HEK293T (cell line): ENCODE measurements around the gene GUCY1A2.
"Not testable (repeated sequence)": the region's sequence is repeated elsewhere in the genome, so short reads cannot be mapped to it uniquely, and the experiment has no call there.

Source experiments
- CTCF ChIA-PET: fragments of 350-600 bp; formaldehyde crosslinking; extraction: SDS; loops from one replicate; lab custom pipeline; 2021; ENCODE audit warnings: antibody characterized with exemption, inconsistent platforms; lab: Yijun Ruan, JAX
- POLR2A ChIA-PET: fragments of 350-600 bp; formaldehyde crosslinking; extraction: SDS; loops from one replicate; lab custom pipeline; 2020; ENCODE audit warnings: antibody characterized with exemption, inconsistent platforms; lab: Yijun Ruan, JAX
- DNase-seq: peaks from one replicate; pipeline ENCODE4 v3.0.0; 2012; ENCODE audit warnings: mixed read lengths; ENCODE audit errors: extremely low spot score
- ARNT ChIP-seq: fragments of 450-650 bp; IDR thresholded peaks from 2 replicates; pipeline ENCODE4 v1.6.1; 2017; ENCODE audit warnings: mild to moderate bottlenecking
- BHLHE40 ChIP-seq: fragments of 450-650 bp; IDR thresholded peaks from 2 replicates; pipeline ENCODE4 v1.6.1; 2016; ENCODE audit warnings: mild to moderate bottlenecking, moderate library complexity, borderline replicate concordance
- CTBP1 ChIP-seq: fragments of 450-650 bp; IDR thresholded peaks from 2 replicates; pipeline ENCODE4 v1.6.1; 2016; ENCODE audit warnings: borderline replicate concordance
- ELF4 ChIP-seq: fragments of 450-650 bp; IDR thresholded peaks from 2 replicates; pipeline ENCODE4 v1.6.1; 2017; ENCODE audit warnings: antibody characterized with exemption
- FOXA1 ChIP-seq: fragments of 450-650 bp; IDR thresholded peaks from 2 replicates; pipeline ENCODE4 v1.6.1; 2016; ENCODE audit warnings: mild to moderate bottlenecking
- FOXK2 ChIP-seq: fragments of 450-650 bp; IDR thresholded peaks from 2 replicates; pipeline ENCODE4 v1.6.1; 2016; ENCODE audit warnings: mild to moderate bottlenecking
- FOXM1 ChIP-seq: fragments of 450-650 bp; IDR thresholded peaks from 2 replicates; pipeline ENCODE4 v1.6.1; 2017; ENCODE audit warnings: mild to moderate bottlenecking, borderline replicate concordance
- HDGF ChIP-seq: fragments of 450-650 bp; IDR thresholded peaks from 2 replicates; pipeline ENCODE4 v1.6.1; 2017; ENCODE audit warnings: antibody characterized with exemption, borderline replicate concordance
- L3MBTL2 ChIP-seq: fragments of 450-650 bp; conservative IDR thresholded peaks from 2 replicates; pipeline ENCODE4 v1.6.1; 2016; ENCODE audit warnings: mild to moderate bottlenecking
- LEF1 ChIP-seq: fragments of 450-650 bp; IDR thresholded peaks from 2 replicates; pipeline ENCODE4 v1.6.1; 2017; ENCODE audit warnings: mild to moderate bottlenecking, borderline replicate concordance
- NFRKB ChIP-seq: fragments of 450-650 bp; IDR thresholded peaks from 2 replicates; pipeline ENCODE4 v1.6.1; 2016; ENCODE audit warnings: mild to moderate bottlenecking, moderate library complexity
- SP1 ChIP-seq: fragments of 450-650 bp; IDR thresholded peaks from 2 replicates; pipeline ENCODE4 v1.6.1; 2017
- SUZ12 ChIP-seq: fragments of 450-650 bp; IDR thresholded peaks from 2 replicates; pipeline ENCODE4 v1.6.1; 2016; ENCODE audit warnings: mild to moderate bottlenecking
- TARDBP ChIP-seq: fragments of 450-650 bp; IDR thresholded peaks from 2 replicates; pipeline ENCODE4 v1.6.1; 2016
- ZNF384 ChIP-seq: fragments of 450-650 bp; IDR thresholded peaks from 2 replicates; pipeline ENCODE4 v1.6.1; 2016
- TF ChIP-seq, protein P1 (sequence below): fragments of 450-650 bp; IDR thresholded peaks from 2 replicates; pipeline ENCODE4 v1.6.1; 2016

Gene GUCY1A2

DNA sequence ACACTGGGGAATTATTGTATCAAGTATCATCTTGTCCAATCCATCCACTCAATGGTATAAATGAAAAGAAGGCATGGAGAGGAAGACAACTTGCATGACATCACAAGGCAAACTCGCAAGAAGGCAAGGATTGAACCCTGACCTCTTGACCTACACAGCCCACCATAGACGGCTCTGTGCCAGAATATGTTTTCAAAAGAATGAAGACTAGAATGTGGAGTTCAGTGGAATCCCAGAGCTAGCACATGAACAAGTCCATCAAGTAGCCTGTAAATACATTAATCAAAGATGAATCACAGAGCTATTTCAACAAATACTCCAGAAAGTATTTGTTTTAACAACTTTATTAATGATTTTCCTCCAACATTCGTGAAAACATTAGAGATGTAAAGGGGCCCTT lies 189.7 kb downstream of the GUCY1A2 start:
- DNase-seq: no peak
- TF ChIP-seq FOXM1: no peak
- TF ChIP-seq SUZ12: no peak
- TF ChIP-seq ELF4: no peak
- TF ChIP-seq, protein P1, sequence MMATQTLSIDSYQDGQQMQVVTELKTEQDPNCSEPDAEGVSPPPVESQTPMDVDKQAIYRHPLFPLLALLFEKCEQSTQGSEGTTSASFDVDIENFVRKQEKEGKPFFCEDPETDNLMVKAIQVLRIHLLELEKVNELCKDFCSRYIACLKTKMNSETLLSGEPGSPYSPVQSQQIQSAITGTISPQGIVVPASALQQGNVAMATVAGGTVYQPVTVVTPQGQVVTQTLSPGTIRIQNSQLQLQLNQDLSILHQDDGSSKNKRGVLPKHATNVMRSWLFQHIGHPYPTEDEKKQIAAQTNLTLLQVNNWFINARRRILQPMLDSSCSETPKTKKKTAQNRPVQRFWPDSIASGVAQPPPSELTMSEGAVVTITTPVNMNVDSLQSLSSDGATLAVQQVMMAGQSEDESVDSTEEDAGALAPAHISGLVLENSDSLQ: no peak
- no peak for TF ChIP-seq CTBP1
- no peak for TF ChIP-seq L3MBTL2
- no peak for TF ChIP-seq NFRKB
- no peak for TF ChIP-seq SP1
- TF ChIP-seq ZNF384: no peak
- no peak for TF ChIP-seq FOXK2
- TF ChIP-seq TARDBP: no peak
- TF ChIP-seq ARNT: no peak
- TF ChIP-seq FOXA1: no peak
- TF ChIP-seq HDGF: no peak
- TF ChIP-seq LEF1: no peak
- TF ChIP-seq BHLHE40: no peak
- ChIA-PET POLR2A (no interaction called here), CTCF (no interaction called here)

DNA sequence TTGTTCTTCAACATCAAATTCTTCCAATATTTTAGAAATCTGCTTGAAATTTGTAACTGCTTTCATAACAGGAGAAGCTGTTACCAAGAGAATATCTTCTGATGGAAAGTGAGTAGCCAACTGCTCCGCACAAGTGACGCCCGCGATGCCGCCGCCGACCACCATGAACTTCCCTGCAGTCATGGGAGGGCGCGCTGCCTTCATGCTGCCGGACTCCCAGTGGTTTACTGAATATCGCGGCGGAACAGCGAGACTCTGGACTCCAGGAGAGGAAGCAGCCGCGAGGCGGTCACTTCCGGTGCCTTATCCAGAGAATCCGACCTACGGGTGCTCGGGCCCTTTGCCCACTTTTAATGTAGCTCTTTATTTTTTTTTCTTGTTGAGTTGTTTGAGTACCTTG lies 190.6 kb downstream of the GUCY1A2 start:
- TF ChIP-seq CTBP1: no peak
- ChIA-PET POLR2A (no interaction called here), CTCF (no interaction called here)
- no peak for DNase-seq

DNA sequence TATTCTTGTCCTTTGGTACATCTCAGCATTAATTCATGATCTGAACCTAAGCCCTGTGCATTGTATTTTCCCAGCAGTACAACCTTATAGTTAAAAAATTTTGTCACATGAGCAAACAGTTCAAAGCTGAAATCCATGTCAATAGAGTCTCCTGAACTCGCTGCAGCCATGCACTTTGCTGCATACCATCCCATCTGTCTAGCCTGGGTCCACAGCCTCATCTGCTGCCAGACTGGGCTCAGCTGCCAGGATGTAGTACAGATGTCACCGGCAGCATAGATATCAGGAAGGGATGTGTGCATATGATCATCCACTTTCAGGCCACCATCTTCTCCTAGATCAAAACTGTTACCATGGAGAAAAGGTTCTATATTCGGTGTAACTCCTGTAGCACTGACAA lies 191.7 kb downstream of the GUCY1A2 start:
- POLR2A ChIA-PET, CTCF ChIA-PET, DNase-seq: not testable (repeated sequence)

DNA sequence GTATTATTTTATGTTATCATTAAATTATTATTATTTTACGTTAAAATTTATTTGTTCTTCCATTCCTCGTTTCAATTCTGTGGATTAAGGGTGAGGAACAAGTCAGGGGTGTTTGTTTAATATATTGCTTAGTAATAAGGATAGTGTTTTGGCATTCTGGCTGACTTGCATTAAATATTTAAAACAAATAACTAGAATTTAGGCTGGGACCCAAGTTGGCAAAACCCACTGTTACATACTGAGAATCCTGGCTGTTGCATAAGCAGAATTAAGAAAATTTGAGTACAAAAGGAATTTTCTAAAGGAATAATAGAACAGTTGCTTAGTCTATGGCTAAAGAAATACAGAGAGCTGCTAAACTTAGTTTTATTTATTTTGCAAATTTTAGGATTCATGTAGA lies 196.4 kb downstream of the GUCY1A2 start:
- ChIA-PET POLR2A (no interaction called here), CTCF (no interaction called here)
- DNase-seq: no peak
- TF ChIP-seq ARNT (no peak), FOXK2 (no peak), FOXM1 (no peak), FOXA1 (no peak)
- TF ChIP-seq, protein P1: no peak

DNA sequence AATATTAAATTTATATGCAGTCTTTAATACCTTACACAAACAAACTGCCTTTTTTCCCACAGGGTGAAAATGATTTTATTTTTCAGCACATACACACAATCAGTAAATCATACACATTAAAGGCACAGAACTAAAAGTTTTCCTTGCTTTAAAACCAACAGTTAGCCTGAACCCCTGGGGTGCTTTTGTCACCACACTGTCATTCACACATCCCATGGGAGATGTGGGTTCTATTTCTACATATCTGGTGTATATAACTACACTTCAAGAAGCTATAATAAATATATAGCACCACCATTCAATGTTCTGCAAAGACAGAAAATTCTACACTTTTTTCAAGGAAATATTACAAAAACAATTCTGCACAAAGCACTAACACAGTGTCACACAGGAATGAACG lies 197.0 kb downstream of the GUCY1A2 start:
- POLR2A ChIA-PET: no interaction called here
- DNase-seq: no peak

DNA sequence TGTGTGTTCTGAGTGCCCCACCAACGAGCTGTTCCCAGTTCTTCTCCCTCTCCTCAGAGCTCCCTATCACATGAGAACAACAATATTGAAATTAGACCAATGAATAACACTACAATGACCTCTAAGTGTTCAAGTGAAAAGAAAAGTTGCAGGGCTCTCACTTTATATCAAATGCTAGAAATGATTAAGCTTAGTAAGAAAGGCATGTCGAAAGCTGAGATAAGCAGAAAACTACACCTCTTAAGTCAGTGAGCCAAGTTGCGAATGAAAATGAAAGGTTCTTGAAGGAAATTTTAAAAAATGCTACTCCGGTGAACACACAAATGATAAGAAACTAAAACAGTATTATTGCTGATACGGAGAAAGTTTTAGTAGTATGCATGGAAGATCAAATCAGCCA lies 199.8 kb downstream of the GUCY1A2 start:
- CTCF ChIA-PET: no interaction called here
- no peak for TF ChIP-seq FOXA1
- TF ChIP-seq FOXK2: no peak
- TF ChIP-seq SP1: no peak
- no peak for TF ChIP-seq L3MBTL2
- no peak for TF ChIP-seq ELF4
- TF ChIP-seq TARDBP: no peak
- TF ChIP-seq, protein P1: no peak
- TF ChIP-seq LEF1: no peak
- TF ChIP-seq ZNF384: no peak
- no peak for TF ChIP-seq CTBP1
- no peak for DNase-seq
- POLR2A ChIA-PET: no interaction called here

More for the DNA sequence above, 197.0 kb downstream of the GUCY1A2 start:
- CTCF ChIA-PET: no interaction called here
- TF ChIP-seq BHLHE40 (no peak), L3MBTL2 (no peak), SUZ12 (no peak), LEF1 (no peak), NFRKB (no peak), ARNT (no peak), SP1 (no peak), FOXK2 (no peak), HDGF (no peak), TARDBP (no peak), ELF4 (no peak), FOXA1 (no peak), CTBP1 (no peak), ZNF384 (no peak)
- TF ChIP-seq, protein P1: no peak

DNA sequence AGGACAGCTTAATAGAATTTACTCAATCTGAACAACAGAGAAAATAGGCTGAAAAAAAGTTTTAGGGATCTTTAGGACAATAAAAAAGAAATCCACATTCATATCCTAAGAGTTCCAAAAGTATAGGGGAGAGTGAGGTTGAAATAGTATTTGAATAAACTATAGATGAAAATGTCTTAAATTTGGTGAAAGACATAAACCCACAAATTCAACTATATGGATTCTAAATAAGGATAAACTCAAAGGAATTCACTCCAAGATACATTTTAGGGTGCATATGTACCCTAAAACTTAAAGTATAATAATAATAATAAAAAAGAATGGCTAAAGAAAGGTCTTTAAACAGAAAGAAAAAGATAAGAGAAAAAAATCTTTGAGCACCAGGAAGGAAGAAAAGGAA lies 203.1 kb downstream of the GUCY1A2 start:
- POLR2A ChIA-PET: no interaction called here
- no peak for TF ChIP-seq NFRKB
- TF ChIP-seq, protein P1: no peak
- no peak for TF ChIP-seq BHLHE40
- TF ChIP-seq LEF1: no peak
- no peak for TF ChIP-seq SUZ12
- TF ChIP-seq FOXK2: no peak
- TF ChIP-seq FOXA1: no peak
- no peak for TF ChIP-seq ELF4
- no peak for TF ChIP-seq CTBP1
- TF ChIP-seq TARDBP: no peak
- TF ChIP-seq ZNF384: no peak
- TF ChIP-seq HDGF: no peak
- no peak for TF ChIP-seq ARNT
- no peak for TF ChIP-seq FOXM1
- no peak for TF ChIP-seq SP1
- no peak for TF ChIP-seq L3MBTL2

More for the DNA sequence above, 203.1 kb downstream of the GUCY1A2 start:
- CTCF ChIA-PET: no interaction called here
- no peak for DNase-seq
